ENCODE measurements around the gene CLN3.

CLN3 gene

GRCh38 chr16:28498666-28499381 is 7.0 kb upstream of the CLN3 start:
- Histone ChIP-seq H3K79me2 (ENCODE audit: control insufficient read depth, insufficient read depth, low read length, unreplicated experiment) (no peaks in the 10 kb centered on the region), H3K27ac (ENCODE audit: low read depth, low read length) (no peak overlapping the region), H3K4me3 (ENCODE audit: low read depth, low read length) (no peak overlapping the region), H3K27me3 (ENCODE audit: insufficient read depth, low read length) (no peaks in the 10 kb centered on the region; the same call in 1 of the 2 replicates), H2AFZ (ENCODE audit: low read length, unreplicated experiment) (no peak overlapping the region), H3K36me3 (ENCODE audit: insufficient read depth, low read length) (no peaks in the 10 kb centered on the region), H3K4me1 (ENCODE audit: control insufficient read depth, insufficient read depth, low read length, unreplicated experiment) (no peaks in the 10 kb centered on the region)

- no peak overlapping the region for H3K27ac ChIP-seq (ENCODE audit: low read depth, low read length)
Observed at GRCh38 chr16:28497861-28498599, 6.2 kb upstream of the CLN3 start.

GRCh38 chr16:28497386-28497785 is 5.5 kb upstream of the CLN3 start:
- H3K79me2 ChIP-seq (ENCODE audit: control insufficient read depth, insufficient read depth, low read length, unreplicated experiment) = no peaks in the 10 kb centered on the region
- no peaks in the 10 kb centered on the region for H3K27me3 ChIP-seq (ENCODE audit: insufficient read depth, low read length)
- H2AFZ ChIP-seq (ENCODE audit: low read length, unreplicated experiment) = no peak overlapping the region
- no peaks in the 10 kb centered on the region for H3K36me3 ChIP-seq (ENCODE audit: insufficient read depth, low read length)
- H3K4me1 ChIP-seq (ENCODE audit: control insufficient read depth, insufficient read depth, low read length, unreplicated experiment) = no peaks in the 10 kb centered on the region
- H3K27ac ChIP-seq (ENCODE audit: low read depth, low read length) = no peak overlapping the region
- H3K4me3 ChIP-seq (ENCODE audit: low read depth, low read length) = no peak overlapping the region

More at GRCh38 chr16:28497861-28498599, 6.2 kb upstream of the CLN3 start:
- Histone ChIP-seq H3K36me3 (ENCODE audit: insufficient read depth, low read length) (no peaks in the 10 kb centered on the region), H3K4me3 (ENCODE audit: low read depth, low read length) (no peak overlapping the region), H2AFZ (ENCODE audit: low read length, unreplicated experiment) (no peak overlapping the region), H3K4me1 (ENCODE audit: control insufficient read depth, insufficient read depth, low read length, unreplicated experiment) (no peaks in the 10 kb centered on the region), H3K79me2 (ENCODE audit: control insufficient read depth, insufficient read depth, low read length, unreplicated experiment) (no peaks in the 10 kb centered on the region), H3K27me3 (ENCODE audit: insufficient read depth, low read length) (no peaks in the 10 kb centered on the region)

- H2AFZ ChIP-seq (ENCODE audit: low read length, unreplicated experiment) = no peak overlapping the region
- no peaks in the 10 kb centered on the region for H3K4me1 ChIP-seq (ENCODE audit: control insufficient read depth, insufficient read depth, low read length, unreplicated experiment)
- no peaks in the 10 kb centered on the region for H3K27me3 ChIP-seq (ENCODE audit: insufficient read depth, low read length)
- H3K36me3 ChIP-seq (ENCODE audit: insufficient read depth, low read length) = no peaks in the 10 kb centered on the region
- no peak overlapping the region for H3K27ac ChIP-seq (ENCODE audit: low read depth, low read length)
- H3K4me3 ChIP-seq (ENCODE audit: low read depth, low read length) = no peak overlapping the region
- H3K79me2 ChIP-seq (ENCODE audit: control insufficient read depth, insufficient read depth, low read length, unreplicated experiment) = no peaks in the 10 kb centered on the region
Observed at GRCh38 chr16:28496844-28497243, 5.0 kb upstream of the CLN3 start.

GRCh38 chr16:28495795-28496749 is 4.2 kb upstream of the CLN3 start:
- Histone ChIP-seq H3K4me1 (ENCODE audit: control insufficient read depth, insufficient read depth, low read length, unreplicated experiment) (no peaks in the 10 kb centered on the region), H3K27me3 (ENCODE audit: insufficient read depth, low read length) (no peaks in the 10 kb centered on the region), H2AFZ (ENCODE audit: low read length, unreplicated experiment) (no peak overlapping the region), H3K4me3 (ENCODE audit: low read depth, low read length) (no peak overlapping the region), H3K36me3 (ENCODE audit: insufficient read depth, low read length) (no peaks in the 10 kb centered on the region), H3K27ac (ENCODE audit: low read depth, low read length) (no peak overlapping the region), H3K79me2 (ENCODE audit: control insufficient read depth, insufficient read depth, low read length, unreplicated experiment) (no peaks in the 10 kb centered on the region)

GRCh38 chr16:28495098-28495793 is 3.4 kb upstream of the CLN3 start:
- Histone ChIP-seq H3K27ac (ENCODE audit: low read depth, low read length) (no peak overlapping the region), H3K4me3 (ENCODE audit: low read depth, low read length) (no peak overlapping the region), H3K36me3 (ENCODE audit: insufficient read depth, low read length) (no peaks in the 10 kb centered on the region), H3K79me2 (ENCODE audit: control insufficient read depth, insufficient read depth, low read length, unreplicated experiment) (no peaks in the 10 kb centered on the region), H3K27me3 (ENCODE audit: insufficient read depth, low read length) (no peaks in the 10 kb centered on the region), H3K4me1 (ENCODE audit: control insufficient read depth, insufficient read depth, low read length, unreplicated experiment) (no peaks in the 10 kb centered on the region), H2AFZ (ENCODE audit: low read length, unreplicated experiment) (no peak overlapping the region)

GRCh38 chr16:28494121-28494851 is 2.4 kb upstream of the CLN3 start, which contains the start of gene APOBR:
Gene APOBR (plus strand): TSS chr16:28494643. CDS start chr16:28494682, 39 bp downstream.
- no peak within 1 kb of the TSS for H2AFZ ChIP-seq (ENCODE audit: low read length, unreplicated experiment)
- no peaks in the 10 kb centered on the region for H3K27me3 ChIP-seq (ENCODE audit: insufficient read depth, low read length)
- no peaks in the 10 kb centered on the region for H3K4me1 ChIP-seq (ENCODE audit: control insufficient read depth, insufficient read depth, low read length, unreplicated experiment)
- H3K4me3 ChIP-seq (ENCODE audit: low read depth, low read length) = no peak within 1 kb of the TSS
- no peaks in the 10 kb centered on the region for H3K79me2 ChIP-seq (ENCODE audit: control insufficient read depth, insufficient read depth, low read length, unreplicated experiment)
- H3K36me3 ChIP-seq (ENCODE audit: insufficient read depth, low read length) = no peaks in the 10 kb centered on the region
- no peak within 1 kb of the TSS for H3K27ac ChIP-seq (ENCODE audit: low read depth, low read length)

GRCh38 chr16:28492511-28492910 is 637 bp upstream of the CLN3 start:
- no peaks in the 10 kb centered on the region for H3K27me3 ChIP-seq (ENCODE audit: insufficient read depth, low read length)
- H3K4me1 ChIP-seq (ENCODE audit: control insufficient read depth, insufficient read depth, low read length, unreplicated experiment) = no peaks in the 10 kb centered on the region
- H3K36me3 ChIP-seq (ENCODE audit: insufficient read depth, low read length) = no peaks in the 10 kb centered on the region
- peak overlapping the region; percentile 96 for H2AFZ ChIP-seq (ENCODE audit: low read length, unreplicated experiment)
- H3K79me2 ChIP-seq (ENCODE audit: control insufficient read depth, insufficient read depth, low read length, unreplicated experiment) = no peaks in the 10 kb centered on the region
- peak overlapping the region; percentile 86 for H3K4me3 ChIP-seq (ENCODE audit: low read depth, low read length)
- peak overlapping the region; percentile 88 for H3K27ac ChIP-seq (ENCODE audit: low read depth, low read length)

GRCh38 chr16:28491230-28491969 is 474 bp downstream of the CLN3 start:
- H3K27ac ChIP-seq (ENCODE audit: low read depth, low read length) = peak overlapping the region; percentile 88; the same call in 1 of the 2 replicates

More at GRCh38 chr16:28491230-28491969, 474 bp downstream of the CLN3 start:
- H3K36me3 ChIP-seq (ENCODE audit: insufficient read depth, low read length) = no peaks in the 10 kb centered on the region
- H3K79me2 ChIP-seq (ENCODE audit: control insufficient read depth, insufficient read depth, low read length, unreplicated experiment) = no peaks in the 10 kb centered on the region
- no peaks in the 10 kb centered on the region for H3K27me3 ChIP-seq (ENCODE audit: insufficient read depth, low read length)
- H3K4me3 ChIP-seq (ENCODE audit: low read depth, low read length) = peak overlapping the region; percentile 86
- H3K4me1 ChIP-seq (ENCODE audit: control insufficient read depth, insufficient read depth, low read length, unreplicated experiment) = no peaks in the 10 kb centered on the region
- peak overlapping the region; percentile 96 for H2AFZ ChIP-seq (ENCODE audit: low read length, unreplicated experiment)

All from ACC112 (cell line).